Stimulated activated CD4-positive, alpha-beta T cell treated with anti-CD3 and anti-CD28 coated beads, TNF-alpha, amount 100 ng/mL, for 1 hour (primary cell): ENCODE measurements around the gene CAMK2B.
"Not testable (repeated sequence)": the region's sequence is repeated elsewhere in the genome, so short reads cannot be mapped to it uniquely, and the experiment has no call there.

Source experiments
- DNase-seq, 3 donors: peaks; one replicate each; pipeline ENCODE4 v3.0.0-alpha.2; 2020; ENCODE audit warnings: low read depth in 3 of 3, low spot score in 1 of 3

CAMK2B gene

GRCh38 chr7:44173911-44174693 is 151.3 kb downstream of the CAMK2B start:
- no peak for DNase-seq

GRCh38 chr7:44172803-44173424 is 152.5 kb downstream of the CAMK2B start:
- no peak for DNase-seq

- DNase-seq, result no peak
Observed at GRCh38 chr7:44172352-44172751, 153.0 kb downstream of the CAMK2B start.

GRCh38 chr7:44171901-44172300 is 153.5 kb downstream of the CAMK2B start:
- not testable (repeated sequence) for DNase-seq

- DNase-seq, result no peak
Observed at GRCh38 chr7:44167920-44168319, 157.5 kb downstream of the CAMK2B start.
